ENCODE measurements around the gene LENEP. TPM values are rescaled to one million over a fixed set of nuclear protein-coding genes. Genes with fewer than 3 reads are reported as not detected.

Gene LENEP
- total RNA-seq, 1 donor = not detected

DNA sequence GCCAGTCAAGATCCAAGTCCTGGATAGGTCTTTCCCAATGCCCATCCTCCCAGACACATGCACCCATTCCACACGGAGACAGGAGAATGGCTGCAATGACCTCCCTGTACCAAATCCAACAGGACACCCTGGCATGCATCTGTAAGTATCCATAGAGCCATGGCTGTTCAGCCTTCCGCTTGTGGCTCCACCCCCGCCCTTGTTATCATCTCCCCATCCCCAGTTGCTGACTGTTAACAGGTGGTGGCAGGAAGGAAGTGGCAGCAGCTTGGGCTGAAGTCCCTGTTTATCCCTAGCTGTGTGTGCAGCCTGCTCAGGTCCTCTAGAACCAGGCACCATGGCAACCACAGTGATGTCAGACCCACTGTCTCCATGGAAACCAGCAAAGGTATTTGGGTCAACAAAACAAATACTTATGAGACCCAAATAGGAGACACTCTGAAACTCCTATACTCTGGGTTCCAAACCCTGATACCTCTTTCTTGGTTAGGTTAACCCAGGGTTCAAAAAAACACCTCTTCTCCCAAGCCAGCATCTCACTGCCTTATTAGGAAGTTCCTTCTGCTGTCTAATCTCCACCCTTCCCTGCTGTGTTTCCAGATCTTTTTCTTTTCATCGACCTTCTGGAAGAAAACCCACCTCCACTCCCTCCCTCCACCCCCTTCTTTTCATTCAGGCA lies 38.2 kb upstream of the LENEP start:
- peaks cover 16% of the 10 kb centered on the region for H3K36me3 ChIP-seq (ENCODE audit: insufficient read depth, low read length)
- H3K79me2 ChIP-seq (ENCODE audit: insufficient read depth, low read length) = peaks cover 3% of the 10 kb centered on the region
- no peaks in the 10 kb centered on the region for H3K9me3 ChIP-seq (ENCODE audit: low read depth, low read length)
- peak overlapping the region; percentile 73 for H2AFZ ChIP-seq (ENCODE audit: low read length)
- DNase-seq (ENCODE audit: insufficient read length, low spot score, missing footprints) = peak; percentile 90
- no peak for TF ChIP-seq CTCF (IDR thresholded peaks at IDR 0.05; ENCODE audit: extremely low read depth, low read depth, low read length)
- peak overlapping the region; percentile 76 for H3K4me3 ChIP-seq (ENCODE audit: insufficient read depth, low read length)
- H3K27me3 ChIP-seq (ENCODE audit: insufficient read depth, low read length) = peaks cover 4% of the 10 kb centered on the region
- no peaks in the 10 kb centered on the region for H4K20me1 ChIP-seq (ENCODE audit: insufficient read depth, low read length)
- H3K27ac ChIP-seq (ENCODE audit: low read depth, low read length) = peak overlapping the region; percentile 79
- peak overlapping the region; percentile 95 for H3K4me2 ChIP-seq (ENCODE audit: insufficient read depth, low read length)
- H3K4me1 ChIP-seq (ENCODE audit: insufficient read depth, low read length) = peaks cover 23% of the 10 kb centered on the region

GRCh38 chr1:154955718-154956543 lies 37.5 kb upstream of the LENEP start, which contains the start of gene PBXIP1:
Gene PBXIP1 (minus strand): TSS chr1:154956099. CDS start chr1:154953721, 2,378 bp downstream.
- Histone ChIP-seq H3K36me3 (ENCODE audit: insufficient read depth, low read length) (peaks cover 16% of the 10 kb centered on the region), H3K4me1 (ENCODE audit: insufficient read depth, low read length) (peaks cover 30% of the 10 kb centered on the region), H3K4me3 (ENCODE audit: insufficient read depth, low read length) (peak within 1 kb of the TSS; percentile 76), H4K20me1 (ENCODE audit: insufficient read depth, low read length) (peaks cover 5% of the 10 kb centered on the region), H3K4me2 (ENCODE audit: insufficient read depth, low read length) (peak within 1 kb of the TSS; percentile 95), H3K9me3 (ENCODE audit: low read depth, low read length) (no peaks in the 10 kb centered on the region), H3K27ac (ENCODE audit: low read depth, low read length) (peak within 1 kb of the TSS; percentile 79), H2AFZ (ENCODE audit: low read length) (peak within 1 kb of the TSS; percentile 73), H3K79me2 (ENCODE audit: insufficient read depth, low read length) (peaks cover 9% of the 10 kb centered on the region), H3K27me3 (ENCODE audit: insufficient read depth, low read length) (peaks cover 4% of the 10 kb centered on the region)
- TF ChIP-seq CTCF (IDR thresholded peaks at IDR 0.05; ENCODE audit: extremely low read depth, low read depth, low read length) = peak; percentile 50
- DNase-seq (ENCODE audit: insufficient read length, low spot score, missing footprints) = peak; percentile 99

- peaks cover 33% of the 10 kb centered on the region for H3K4me1 ChIP-seq (ENCODE audit: insufficient read depth, low read length)
- H3K9me3 ChIP-seq (ENCODE audit: low read depth, low read length) = no peaks in the 10 kb centered on the region
- H2AFZ ChIP-seq (ENCODE audit: low read length) = peak overlapping the region; percentile 73
- H3K27ac ChIP-seq (ENCODE audit: low read depth, low read length) = peak overlapping the region; percentile 79
- peaks cover 13% of the 10 kb centered on the region for H3K79me2 ChIP-seq (ENCODE audit: insufficient read depth, low read length)
- peaks cover 4% of the 10 kb centered on the region for H3K27me3 ChIP-seq (ENCODE audit: insufficient read depth, low read length)
- peaks cover 16% of the 10 kb centered on the region for H3K36me3 ChIP-seq (ENCODE audit: insufficient read depth, low read length)
- DNase-seq (ENCODE audit: insufficient read length, low spot score, missing footprints) = peak; percentile 49
- no peak for TF ChIP-seq CTCF (IDR thresholded peaks at IDR 0.05; ENCODE audit: extremely low read depth, low read depth, low read length)
- peak overlapping the region; percentile 95 for H3K4me2 ChIP-seq (ENCODE audit: insufficient read depth, low read length)
- H3K4me3 ChIP-seq (ENCODE audit: insufficient read depth, low read length) = peak overlapping the region; percentile 76
- H4K20me1 ChIP-seq (ENCODE audit: insufficient read depth, low read length) = peaks cover 5% of the 10 kb centered on the region
Measured at GRCh38 chr1:154956544-154956941, 36.8 kb upstream of the LENEP start.

All from osteoblast (primary cell).